Measurements from ENCODE around the gene MYRF. TPM values are rescaled to one million over a fixed set of nuclear protein-coding genes. Genes with fewer than 3 reads are reported as not detected.

Gene MYRF
- total RNA-seq, 1 donor from 2014 or later, result 0.78 TPM

GRCh38 chr11:61737636-61738386 is 14.6 kb upstream of the MYRF start:
- DNase-seq, result no peak
- H3K4me1 Mint-ChIP-seq, result peaks cover 4% of the 10 kb centered on the region
- TF ChIP-seq CTCF (IDR thresholded peaks at IDR 0.05), result no peak
- no peak for ATAC-seq (ENCODE audit: low read depth)
- ChIA-PET CTCF (no interaction called here), POLR2A (interaction anchor here (0.7 kb wide), 1 partner anchor 370 kb away, joined by 9 read pairs; no protein-coding TSS in a partner anchor)
- no peaks in the 10 kb centered on the region for H3K36me3 Mint-ChIP-seq (ENCODE audit: low read depth)
- H3K27ac Mint-ChIP-seq, result no peak overlapping the region
- H3K4me3 Mint-ChIP-seq, result no peak overlapping the region
- H3K9me3 Mint-ChIP-seq, result no peaks in the 10 kb centered on the region
- no peaks in the 10 kb centered on the region for H3K27me3 Mint-ChIP-seq
- intact Hi-C loops (cut with micrococcal nuclease), result loop anchor here (10.0 kb wide), 1 partner anchor 113 kb away; no protein-coding TSS in a partner anchor

- no peak overlapping the region for H3K4me3 Mint-ChIP-seq
- no peaks in the 10 kb centered on the region for H3K27me3 Mint-ChIP-seq
- no peak for TF ChIP-seq CTCF (IDR thresholded peaks at IDR 0.05)
- ATAC-seq (ENCODE audit: low read depth) (no peak), DNase-seq (no peak)
- ChIA-PET POLR2A (no interaction called here), CTCF (no interaction called here)
- intact Hi-C loops (cut with micrococcal nuclease), result loop anchor here (10.0 kb wide), 1 partner anchor 114 kb away; no protein-coding TSS in a partner anchor
- no peak overlapping the region for H3K27ac Mint-ChIP-seq
- H3K4me1 Mint-ChIP-seq, result no peaks in the 10 kb centered on the region
- H3K9me3 Mint-ChIP-seq, result no peaks in the 10 kb centered on the region
- H3K36me3 Mint-ChIP-seq (ENCODE audit: low read depth), result no peaks in the 10 kb centered on the region
Observed at GRCh38 chr11:61738776-61739175, 13.7 kb upstream of the MYRF start.

- ATAC-seq (ENCODE audit: low read depth) (no peak), DNase-seq (no peak)
- Mint-ChIP-seq H3K27me3 (no peaks in the 10 kb centered on the region), H3K9me3 (no peaks in the 10 kb centered on the region), H3K4me1 (no peaks in the 10 kb centered on the region), H3K36me3 (ENCODE audit: low read depth) (no peaks in the 10 kb centered on the region), H3K27ac (no peak overlapping the region), H3K4me3 (no peak overlapping the region)
- TF ChIP-seq CTCF (IDR thresholded peaks at IDR 0.05), result no peak
- ChIA-PET POLR2A (no interaction called here), CTCF (no interaction called here)
- intact Hi-C loops (cut with micrococcal nuclease), result loop anchor here (10.0 kb wide), 1 partner anchor 115 kb away; no protein-coding TSS in a partner anchor
Observed at GRCh38 chr11:61739413-61739812, 13.0 kb upstream of the MYRF start.

GRCh38 chr11:61739966-61740365 is 12.5 kb upstream of the MYRF start:
- ChIA-PET CTCF (interaction anchor here (1.4 kb wide), 1 partner anchor 8 kb away, joined by 3 read pairs; no protein-coding TSS in a partner anchor), POLR2A (no interaction called here)
- no peak for ATAC-seq (ENCODE audit: low read depth)
- intact Hi-C loops (cut with micrococcal nuclease), result loop anchor here (10.0 kb wide), 1 partner anchor 115 kb away; no protein-coding TSS in a partner anchor
- H3K27ac Mint-ChIP-seq, result no peak overlapping the region
- no peak overlapping the region for H3K4me3 Mint-ChIP-seq
- H3K4me1 Mint-ChIP-seq, result no peaks in the 10 kb centered on the region
- no peaks in the 10 kb centered on the region for H3K36me3 Mint-ChIP-seq (ENCODE audit: low read depth)
- H3K9me3 Mint-ChIP-seq, result no peaks in the 10 kb centered on the region
- no peak for DNase-seq
- no peak for TF ChIP-seq CTCF (IDR thresholded peaks at IDR 0.05)
- no peaks in the 10 kb centered on the region for H3K27me3 Mint-ChIP-seq

- Mint-ChIP-seq H3K4me3 (no peak overlapping the region), H3K9me3 (no peaks in the 10 kb centered on the region), H3K27me3 (no peaks in the 10 kb centered on the region), H3K4me1 (no peaks in the 10 kb centered on the region), H3K27ac (no peak overlapping the region), H3K36me3 (ENCODE audit: low read depth) (no peaks in the 10 kb centered on the region)
- intact Hi-C loops (cut with micrococcal nuclease), result no loop called here
- no peak for ATAC-seq (ENCODE audit: low read depth)
- DNase-seq, result no peak
- TF ChIP-seq CTCF (IDR thresholded peaks at IDR 0.05), result no peak
- ChIA-PET POLR2A (no interaction called here), CTCF (no interaction called here)
Observed at GRCh38 chr11:61742391-61742790, 10.0 kb upstream of the MYRF start.
